ENCODE measurements around the gene RIOK3.
A peak's percentile ranks its signal among the peaks of the same experiment; 100 is the strongest.

The RIOK3 gene

DNA sequence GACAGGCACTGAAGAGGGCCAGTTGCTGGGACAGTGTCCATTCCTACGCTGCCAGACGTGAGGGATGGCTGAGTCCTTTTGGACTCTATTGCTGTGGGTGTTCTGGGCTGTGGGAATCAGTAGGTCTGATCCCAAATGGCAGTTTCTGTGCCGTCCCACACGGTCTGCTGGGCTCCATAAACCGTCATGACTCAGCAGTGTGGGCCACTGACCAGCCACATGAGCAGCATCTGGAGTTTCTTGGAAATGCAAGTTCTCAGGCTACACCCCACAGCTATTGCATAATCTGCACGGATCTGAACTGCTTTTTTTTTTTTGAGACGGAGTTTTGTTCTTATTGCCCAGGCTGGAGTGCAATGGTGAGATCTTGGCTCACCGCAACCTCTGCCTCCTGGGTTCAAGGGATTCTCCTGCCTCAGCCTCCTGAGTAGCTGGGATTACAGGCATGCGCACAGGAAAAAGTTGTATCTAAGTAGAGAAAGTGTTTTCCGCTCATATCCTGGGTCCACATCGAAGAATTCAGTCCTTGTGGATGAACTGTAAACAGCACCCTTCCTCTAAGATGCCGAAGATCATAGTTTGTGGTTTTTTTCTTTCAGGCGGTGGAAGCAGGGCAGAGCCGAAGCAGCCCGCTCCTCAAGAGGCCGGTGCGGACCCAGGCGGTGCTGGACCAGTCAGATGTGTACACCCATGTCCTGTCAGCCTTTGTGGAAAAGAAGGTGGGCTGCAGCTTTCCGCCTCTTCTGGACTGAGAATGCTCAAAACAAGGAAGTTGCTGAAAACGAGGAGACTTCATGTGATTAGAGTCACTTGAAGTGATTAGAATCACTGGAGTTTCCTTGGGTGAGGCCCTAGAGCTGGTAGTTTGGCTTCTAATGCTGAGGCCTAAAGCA is 75.7 kb downstream of the RIOK3 start:
- peak; percentile 78 for DNase-seq (ENCODE audit: low spot score)

DNA sequence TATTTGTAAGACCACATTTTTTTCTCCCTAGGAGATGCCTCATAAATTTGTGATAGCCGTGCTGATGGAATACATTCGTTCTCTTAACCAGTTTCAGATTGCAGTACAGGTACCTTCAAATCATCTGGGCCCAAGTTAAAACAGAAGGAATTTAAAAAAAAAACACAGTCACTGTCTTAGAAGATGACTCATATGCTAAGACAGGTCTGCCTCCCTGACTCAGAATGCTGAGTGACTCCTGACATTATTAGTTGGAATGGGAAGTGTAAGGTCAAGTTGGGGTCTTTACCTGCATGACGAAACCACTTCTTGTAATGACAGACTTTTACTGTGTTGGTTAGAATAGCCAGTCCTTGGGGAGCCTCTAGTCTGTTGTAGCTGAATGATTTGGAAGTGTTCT is 76.5 kb downstream of the RIOK3 start:
- peak; percentile 45 for DNase-seq (ENCODE audit: low spot score)

DNA sequence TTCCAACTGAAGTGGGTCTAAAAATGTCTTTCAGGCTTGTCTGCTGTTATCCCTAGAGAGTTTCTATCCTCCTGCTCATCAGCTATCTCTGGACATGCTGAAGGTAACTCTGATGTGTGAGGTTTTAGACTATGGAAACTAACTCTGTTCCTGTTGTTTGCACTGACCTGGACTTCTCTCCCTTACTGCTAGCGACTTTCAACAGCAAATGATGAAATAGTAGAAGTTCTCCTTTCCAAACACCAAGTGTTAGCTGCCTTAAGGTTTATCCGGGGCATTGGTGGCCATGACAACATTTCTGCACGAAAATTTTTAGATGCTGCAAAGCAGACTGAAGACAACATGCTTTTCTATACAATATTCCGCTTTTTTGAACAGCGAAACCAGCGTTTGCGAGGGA is 77.1 kb downstream of the RIOK3 start:
- DNase-seq (ENCODE audit: low spot score) = no peak

DNA sequence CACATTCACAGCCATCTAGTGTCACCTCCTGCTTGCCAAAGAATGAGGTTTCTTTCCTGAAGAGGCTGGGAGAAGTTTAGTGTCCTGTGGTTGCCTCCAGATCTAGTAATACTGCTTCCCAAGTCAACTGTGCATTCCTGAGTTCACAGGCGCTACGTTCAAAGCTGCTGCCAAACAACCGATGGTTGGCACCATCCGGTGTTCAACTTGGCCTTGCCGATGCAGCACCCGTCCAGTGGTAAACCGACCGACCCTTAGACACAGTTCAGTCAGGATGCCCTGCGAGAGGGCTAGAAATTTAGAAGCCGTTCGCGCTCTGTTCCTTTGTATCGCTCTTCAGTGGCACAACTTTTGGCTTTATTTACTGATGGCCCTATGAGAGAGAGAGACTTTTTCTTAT is 78.8 kb downstream of the RIOK3 start:
- DNase-seq (ENCODE audit: low spot score) = no peak

All from AG08395 (cell line).